Heart right ventricle (tissue), 16 donors: ENCODE results near the gene UBE2E3. TPM values are rescaled to one million over a fixed set of nuclear protein-coding genes. Genes with fewer than 3 reads are reported as not detected.

Experiments
- ATAC-seq, 8 donors: fragments of 200-7000 bp; cut with Tn5 transposase; one replicate each; pipeline ENCODE4 v1.9.1; 2020; ENCODE audit warnings: mild to moderate bottlenecking in 8 of 8, moderate library complexity in 8 of 8, moderate number of reproducible peaks in 1 of 8
- DNase-seq, 2 donors: peaks; one replicate each; pipeline ENCODE4 v3.0.0-alpha.2; 2020
- H3K27ac ChIP-seq, 10 donors: fragments of 200-600 bp; sonication (generic) in 2 of 10; one replicate each; pipeline versions ENCODE4 v1.5.0 to v1.8.0; 2020 to 2022; ENCODE audit warnings: mild to moderate bottlenecking in 3 of 10
- H3K27me3 ChIP-seq, 7 donors: fragments of 200-600 bp; one replicate each; pipeline ENCODE4 v1.8.0; 2021 to 2022; ENCODE audit warnings: mild to moderate bottlenecking in 2 of 7
- H3K36me3 ChIP-seq, 9 donors: fragments of 200-600 bp; sonication (generic) in 1 of 9; one replicate each; pipeline versions ENCODE4 v1.5.0 to v1.8.0; 2020 to 2022; ENCODE audit warnings: mild to moderate bottlenecking in 2 of 9
- H3K4me1 ChIP-seq, 9 donors: fragments of 200-600 bp; sonication (generic) in 1 of 9; one replicate each; pipeline versions ENCODE4 v1.5.0 to v1.8.0; 2020 to 2022; ENCODE audit warnings: mild to moderate bottlenecking in 4 of 9
- H3K4me3 ChIP-seq, 10 donors: fragments of 200-600 bp; sonication (generic) in 2 of 10; one replicate each; pipeline versions ENCODE4 v1.5.0 to v1.8.0; 2020 to 2022; ENCODE audit warnings: mild to moderate bottlenecking in 7 of 10, moderate library complexity in 2 of 10
- H3K9me3 ChIP-seq, 11 donors: fragments of 200-600 bp in 10 of 11; sonication (generic) in 2 of 11; one replicate each; pipeline versions ENCODE4 v1.5.0 to v1.8.0; 2013 to 2022; ENCODE audit warnings: mild to moderate bottlenecking in 2 of 11, control low read depth in 1 of 11, moderate library complexity in 1 of 11
- CTCF ChIP-seq, 9 donors: fragments of 200-600 bp; sonication (generic) in 2 of 9; IDR thresholded peaks; one replicate each; pipeline versions ENCODE4 v1.5.0 to v1.8.0; 2021 to 2022; ENCODE audit warnings: antibody characterized with exemption in 9 of 9, mild to moderate bottlenecking in 5 of 9, moderate library complexity in 1 of 9
- WGBS, 2 donors: extraction: QIAGEN DNeasy Blood & Tissue Kit; methylation state at CpG; one replicate each; pipeline ENCODE4 v1.1.7; 2013; ENCODE audit warnings: inconsistent platforms in 1 of 2; 5-methylcytosine and 5-hydroxymethylcytosine counted together
- intact Hi-C, 10 donors: fragments of 100-400 bp; cut with DNase I; formaldehyde crosslinking; loops; one replicate each; pipeline versions ENCODE4 v1.11.1 to v1.14.2; 2022
- polyA plus RNA-seq, 2 donors: library from polyadenylated mRNA; stranded (reverse); fragments of 200-250 nt; gene quantifications; one replicate each; pipeline ENCODE4 v1.2.3, GENCODE V29; 2013
- total RNA-seq, 10 donors: library from RNA; stranded (reverse); fragmentation: NEBNext Ultra II Directional in 3 of 10; extraction: Animal tissue kit (Norgen Biotek cat#: 25700) in 3 of 10; gene quantifications; one replicate each; pipeline versions ENCODE4 v1.2.1 to v1.2.4, GENCODE V29; 2021 to 2023
- donor health status: Arrhythmogenic right ventricular cardiomyopathy.
- donor health status: ischemic (EF 13 %, LVEDD 7.1; RV severe dilation, severe dysfunction).
- donor health status: healthy with polysubstance abuse.
- donor health status: DM: no; HTN: yes; CAD: no.
- donor health status: DM: no; HTN: no; CAD: no.
- donor health status: ischemic (EF 25% LVEDD 6.9; RV normal size, moderate dysfunction).
- donor health status: ischemic (EF 25% LVEDD 5.7; RV mildly dilated, moderate dysfunction).
- donor health status: healthy.
- donor health status: DM: yes; HTN: yes; CAD: no.
- donor health status: Ischemic cardiomyopathy.
- donor health status: ischemic (EF 35%, LVEDD 5.7; RV mildly dilated, moderate dysfunction).
- donor health status: nonischemic (EF 11% LVEDD 7.7; RV severe dilation, severe dysfunction).
- donor health status: DM: yes; HTN: yes; CAD: no.
- donor health status: PGD.
- donor health status: ischemic (EF 29% LVEDD 5.4; RV normal size, mild dysfunction).
- donor health status: nonischemic (EF 23%, LVEDD 6.1; RV moderate dilation, normal function).

The UBE2E3 gene
- total and polyA plus RNA-seq, 12 donors = 26.3 to 59.1 (median 54.9) TPM

GRCh38 chr2:180999274-180999964, 19.0 kb downstream of the UBE2E3 start:
- Histone ChIP-seq H3K9me3 (no peaks in the 10 kb centered on the region), H3K4me3 (no peak overlapping the region), H3K36me3 (no peaks in the 10 kb centered on the region), H3K27ac (no peak overlapping the region), H3K27me3 (no peaks in the 10 kb centered on the region), H3K4me1 (peaks cover 0 to 33% (median 4%) of the 10 kb centered on the region in 9 donors)
- TF ChIP-seq CTCF (IDR thresholded peaks at IDR 0.05) = no peak
- DNase-seq = no peak
- no peak for ATAC-seq
- 91 to 94% methylated on average over 4 of the region's 4 CpGs for WGBS, 2 donors
- intact Hi-C loops = no loop called here

GRCh38 chr2:181004647-181005325, 24.4 kb downstream of the UBE2E3 start:
- 93% methylated on average over 5 of the region's 5 CpGs for WGBS, 2 donors
- intact Hi-C loops = no loop called here
- Histone ChIP-seq H3K27me3 (no peaks in the 10 kb centered on the region), H3K4me1 (peaks cover 0 to 41% (median 6%) of the 10 kb centered on the region in 9 donors), H3K4me3 (no peak overlapping the region), H3K27ac (no peak overlapping the region), H3K9me3 (no peaks in the 10 kb centered on the region), H3K36me3 (no peaks in the 10 kb centered on the region)
- ATAC-seq (no peak), DNase-seq (no peak)
- no peak for TF ChIP-seq CTCF (IDR thresholded peaks at IDR 0.05)

GRCh38 chr2:181005326-181005655, 24.9 kb downstream of the UBE2E3 start:
- H3K27me3 ChIP-seq = no peaks in the 10 kb centered on the region
- no peak overlapping the region for H3K27ac ChIP-seq
- peaks cover 0 to 46% (median 8%) of the 10 kb centered on the region in 9 donors for H3K4me1 ChIP-seq
- no peaks in the 10 kb centered on the region for H3K9me3 ChIP-seq
- H3K4me3 ChIP-seq = no peak overlapping the region
- H3K36me3 ChIP-seq = no peaks in the 10 kb centered on the region
- DNase-seq = no peak
- no peak for ATAC-seq
- intact Hi-C loops = no loop called here
- no peak for TF ChIP-seq CTCF (IDR thresholded peaks at IDR 0.05)

- H3K27me3 ChIP-seq = no peaks in the 10 kb centered on the region
- 88 to 97% methylated on average over 1 of the region's 1 CpG for WGBS, 2 donors
- H3K9me3 ChIP-seq = no peaks in the 10 kb centered on the region
Measured at GRCh38 chr2:181005809-181006208, 25.4 kb downstream of the UBE2E3 start.

More at GRCh38 chr2:181005809-181006208, 25.4 kb downstream of the UBE2E3 start:
- DNase-seq (no peak), ATAC-seq (no peak)
- intact Hi-C loops = no loop called here
- no peak overlapping the region for H3K27ac ChIP-seq
- H3K36me3 ChIP-seq = no peaks in the 10 kb centered on the region
- H3K4me3 ChIP-seq = no peak overlapping the region
- peaks cover 0 to 51% (median 13%) of the 10 kb centered on the region in 9 donors for H3K4me1 ChIP-seq
- no peak for TF ChIP-seq CTCF (IDR thresholded peaks at IDR 0.05)
